ENCODE measurements around the gene PPFIBP1.

Gene PPFIBP1

GRCh38 chr12:27513155-27513824 is 10.7 kb upstream of the PPFIBP1 start:
- DNase-seq, result no peak

GRCh38 chr12:27515671-27516070 is 8.3 kb upstream of the PPFIBP1 start:
- no peak for DNase-seq

GRCh38 chr12:27516625-27517024 is 7.4 kb upstream of the PPFIBP1 start:
- no peak for DNase-seq

- no peak for DNase-seq
Observed at GRCh38 chr12:27517546-27517945, 6.5 kb upstream of the PPFIBP1 start.

- DNase-seq, result no peak
Observed at GRCh38 chr12:27517961-27518665, 5.9 kb upstream of the PPFIBP1 start.

- no peak for DNase-seq
Observed at GRCh38 chr12:27521066-27521465, 2.9 kb upstream of the PPFIBP1 start.

- no peak for DNase-seq
Observed at GRCh38 chr12:27521981-27522380, 2.0 kb upstream of the PPFIBP1 start.

- no peak for DNase-seq
Observed at GRCh38 chr12:27523305-27523641, 733 bp upstream of the PPFIBP1 start.

GRCh38 chr12:27524494-27524835 is 459 bp downstream of the PPFIBP1 start:
- no peak for DNase-seq

GRCh38 chr12:27524839-27525753 is 1.1 kb downstream of the PPFIBP1 start:
- no peak for DNase-seq

- DNase-seq, result no peak
Observed at GRCh38 chr12:27527512-27527911, 3.5 kb downstream of the PPFIBP1 start.

GRCh38 chr12:27528788-27529187 is 4.8 kb downstream of the PPFIBP1 start:
- DNase-seq, result no peak

GRCh38 chr12:27530157-27530922 is 6.3 kb downstream of the PPFIBP1 start:
- no peak for DNase-seq

GRCh38 chr12:27531896-27532295 is 7.9 kb downstream of the PPFIBP1 start:
- no peak for DNase-seq

- no peak for DNase-seq
Observed at GRCh38 chr12:27534060-27534764, 10.2 kb downstream of the PPFIBP1 start.

GRCh38 chr12:27534765-27535161 is 10.8 kb downstream of the PPFIBP1 start:
- no peak for DNase-seq

GRCh38 chr12:27535318-27535717 is 11.3 kb downstream of the PPFIBP1 start:
- DNase-seq, result no peak

- no peak for DNase-seq
Observed at GRCh38 chr12:27537855-27538675, 14.1 kb downstream of the PPFIBP1 start.

GRCh38 chr12:27539191-27539631 is 15.2 kb downstream of the PPFIBP1 start:
- DNase-seq, result no peak

- DNase-seq, result no peak
Observed at GRCh38 chr12:27541031-27541719, 17.2 kb downstream of the PPFIBP1 start.

- no peak for DNase-seq
Observed at GRCh38 chr12:27542628-27543027, 18.6 kb downstream of the PPFIBP1 start.

Data from NCI-H1930 (cell line).